Fibroblast of villous mesenchyme (primary cell): ENCODE results near the gene PLCB2. TPM values are rescaled to one million over a fixed set of nuclear protein-coding genes. Genes with fewer than 3 reads are reported as not detected.
A peak's percentile ranks its signal among the peaks of the same experiment; 100 is the strongest.

Source experiments
- DNase-seq: peaks from one replicate; pipeline ENCODE4 v3.0.0-alpha.2; 2010; ENCODE audit warnings: low read depth
- H3K4me3 ChIP-seq: 2 replicates; pipeline ENCODE4 v1.5.1; 2011; ENCODE audit warnings: low read depth, mild to moderate bottlenecking, low read length
- CTCF ChIP-seq: IDR thresholded peaks from 2 replicates; pipeline ENCODE4 v1.5.1; 2012; ENCODE audit warnings: low read depth, mild to moderate bottlenecking, low read length; ENCODE audit not compliant: insufficient read depth
- total RNA-seq: library from RNA; depleted of rRNA; stranded (reverse); fragments of >200 nt; gene quantifications from 2 replicates; pipeline ENCODE4 v1.2.3, GENCODE V29; 2012

Gene PLCB2
- total RNA-seq, 1 donor = 0.43 TPM

DNA sequence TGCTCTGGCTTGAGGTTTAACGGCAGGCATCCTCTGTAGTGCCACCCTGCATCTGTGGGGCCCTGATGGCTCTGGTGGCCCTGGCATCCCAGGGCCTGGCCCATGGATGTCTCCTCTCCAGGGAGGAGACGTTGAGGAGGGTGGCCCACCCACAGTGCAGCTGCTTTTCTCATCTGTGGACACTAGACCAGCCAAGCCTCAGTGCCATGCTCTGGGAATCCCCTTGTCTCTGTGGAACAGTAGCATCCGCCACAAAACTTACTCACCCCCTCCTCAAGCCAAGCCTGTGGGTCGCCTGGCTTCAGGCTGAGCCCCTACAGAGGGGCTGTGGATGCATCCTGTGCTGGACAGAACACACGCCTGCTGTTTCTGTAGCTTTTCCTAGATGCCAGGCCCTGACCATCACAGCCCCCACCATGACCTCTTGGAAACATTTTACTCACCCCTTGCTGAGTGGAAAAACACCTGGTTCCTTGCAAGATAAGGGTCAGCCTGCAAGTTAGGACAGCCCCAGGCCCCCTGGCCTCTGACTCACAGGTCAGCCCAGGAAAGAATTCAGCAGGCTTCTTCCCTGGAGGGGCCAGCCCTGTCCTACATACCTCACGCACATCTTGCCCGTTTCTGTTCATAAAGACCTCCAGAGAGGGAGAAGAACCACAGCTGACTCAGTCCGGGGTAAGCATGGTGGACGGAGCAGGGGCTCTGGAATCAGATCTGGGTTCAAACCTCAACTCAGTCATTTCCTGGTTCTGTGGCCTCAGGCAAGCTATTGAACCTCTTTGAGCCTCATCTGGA is 49.9 kb downstream of the PLCB2 start:
- no peak overlapping the region for H3K4me3 ChIP-seq
- peak; percentile 40 for DNase-seq
- no peak for TF ChIP-seq CTCF

- no peak for DNase-seq
- no peak overlapping the region for H3K4me3 ChIP-seq
- TF ChIP-seq CTCF = no peak
Measured at GRCh38 chr15:40256638-40257235, 51.0 kb downstream of the PLCB2 start.

GRCh38 chr15:40255033-40255432 is 52.7 kb downstream of the PLCB2 start:
- TF ChIP-seq CTCF = no peak

GRCh38 chr15:40254452-40254851 is 53.3 kb downstream of the PLCB2 start:
- no peak overlapping the region for H3K4me3 ChIP-seq
- DNase-seq = no peak
- no peak for TF ChIP-seq CTCF

More at GRCh38 chr15:40255033-40255432, 52.7 kb downstream of the PLCB2 start:
- no peak for DNase-seq
- H3K4me3 ChIP-seq = no peak overlapping the region

DNA sequence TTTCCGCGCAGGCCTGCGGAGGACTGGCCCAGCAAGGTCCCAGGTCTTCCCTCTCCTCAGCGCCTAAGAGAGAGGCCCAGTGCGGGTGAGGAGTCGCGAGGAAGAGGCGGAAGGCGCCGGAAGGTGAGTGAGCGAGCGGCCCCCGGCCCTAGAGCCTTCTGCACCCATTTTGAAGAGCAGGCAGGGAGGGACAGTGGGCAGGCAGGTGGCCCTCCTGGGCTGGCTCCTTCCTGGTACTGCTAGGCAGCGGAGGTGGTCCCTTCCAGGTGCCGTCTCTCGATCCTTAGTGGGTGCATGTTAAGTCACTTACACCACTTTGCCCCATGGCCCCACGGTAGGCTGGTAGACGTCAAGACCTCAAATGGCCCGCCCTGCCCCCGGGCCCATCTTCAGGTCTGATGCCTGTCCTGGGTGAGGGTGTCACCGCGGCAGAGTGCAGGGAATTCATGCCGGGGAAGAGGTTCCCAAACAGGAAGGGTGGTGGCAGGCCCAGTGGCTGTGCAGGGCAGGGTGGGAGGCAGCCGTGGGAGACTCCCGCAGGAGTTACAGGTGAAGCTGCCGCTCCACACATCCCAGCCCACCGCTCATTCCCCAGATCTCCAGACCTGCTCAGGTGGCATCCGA is 54.5 kb downstream of the PLCB2 start:
- no peak for TF ChIP-seq CTCF
- peak overlapping the region; percentile 53 for H3K4me3 ChIP-seq
- no peak for DNase-seq

- no peak for TF ChIP-seq CTCF
- peak; percentile 7 for DNase-seq
- H3K4me3 ChIP-seq = peak overlapping the region; percentile 53
Measured at GRCh38 chr15:40252438-40253166, 55.1 kb downstream of the PLCB2 start.
